Measurements from ENCODE around the gene INAVA.
"Not testable (repeated sequence)": the region's sequence is repeated elsewhere in the genome, so short reads cannot be mapped to it uniquely, and the experiment has no call there.

Gene INAVA

DNA sequence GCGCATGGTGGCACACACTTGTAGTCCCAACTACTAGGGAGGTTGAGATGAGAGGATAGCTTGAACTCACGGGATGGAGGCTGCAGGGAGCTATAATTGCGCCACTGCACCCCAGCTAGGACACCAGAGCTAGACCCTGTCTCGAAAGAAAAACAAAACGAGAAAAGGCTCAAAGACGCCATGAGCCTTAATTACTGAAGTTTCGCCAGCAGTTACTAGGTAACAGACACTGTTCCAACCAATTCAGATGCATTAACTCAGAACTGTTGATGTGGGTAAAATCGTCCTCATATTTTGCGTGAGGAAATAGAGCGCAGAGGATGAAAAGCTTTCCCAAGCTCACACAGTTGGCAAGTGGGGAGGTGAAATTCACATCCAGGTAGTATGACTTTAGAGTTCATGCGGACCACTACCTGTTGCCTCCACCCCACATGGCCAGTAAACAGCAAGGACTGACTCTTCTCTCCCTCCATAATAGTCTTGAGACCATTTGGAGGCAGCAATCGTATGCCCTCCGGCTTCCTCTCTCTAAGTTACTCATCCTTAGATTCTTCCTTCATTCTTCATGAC lies 40.1 kb downstream of the INAVA start:
- TF ChIP-seq, protein P1, sequence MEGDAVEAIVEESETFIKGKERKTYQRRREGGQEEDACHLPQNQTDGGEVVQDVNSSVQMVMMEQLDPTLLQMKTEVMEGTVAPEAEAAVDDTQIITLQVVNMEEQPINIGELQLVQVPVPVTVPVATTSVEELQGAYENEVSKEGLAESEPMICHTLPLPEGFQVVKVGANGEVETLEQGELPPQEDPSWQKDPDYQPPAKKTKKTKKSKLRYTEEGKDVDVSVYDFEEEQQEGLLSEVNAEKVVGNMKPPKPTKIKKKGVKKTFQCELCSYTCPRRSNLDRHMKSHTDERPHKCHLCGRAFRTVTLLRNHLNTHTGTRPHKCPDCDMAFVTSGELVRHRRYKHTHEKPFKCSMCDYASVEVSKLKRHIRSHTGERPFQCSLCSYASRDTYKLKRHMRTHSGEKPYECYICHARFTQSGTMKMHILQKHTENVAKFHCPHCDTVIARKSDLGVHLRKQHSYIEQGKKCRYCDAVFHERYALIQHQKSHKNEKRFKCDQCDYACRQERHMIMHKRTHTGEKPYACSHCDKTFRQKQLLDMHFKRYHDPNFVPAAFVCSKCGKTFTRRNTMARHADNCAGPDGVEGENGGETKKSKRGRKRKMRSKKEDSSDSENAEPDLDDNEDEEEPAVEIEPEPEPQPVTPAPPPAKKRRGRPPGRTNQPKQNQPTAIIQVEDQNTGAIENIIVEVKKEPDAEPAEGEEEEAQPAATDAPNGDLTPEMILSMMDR (IDR thresholded peaks at IDR 0.05; ENCODE audit: insufficient read depth, low read length, poor library complexity, severe bottlenecking), result no peak
- no peaks in the 10 kb centered on the region for H3K36me3 ChIP-seq (ENCODE audit: control insufficient read depth, insufficient read depth, low read length)
- no peaks in the 10 kb centered on the region for H3K27me3 ChIP-seq (replicated peaks; ENCODE audit: control insufficient read depth, insufficient read depth, low read length)
- DNase-seq (ENCODE audit: extremely low read depth, insufficient read length), result no peak
- no peak overlapping the region for H3K4me3 ChIP-seq (replicated peaks; ENCODE audit: low read depth, low read length)

DNA sequence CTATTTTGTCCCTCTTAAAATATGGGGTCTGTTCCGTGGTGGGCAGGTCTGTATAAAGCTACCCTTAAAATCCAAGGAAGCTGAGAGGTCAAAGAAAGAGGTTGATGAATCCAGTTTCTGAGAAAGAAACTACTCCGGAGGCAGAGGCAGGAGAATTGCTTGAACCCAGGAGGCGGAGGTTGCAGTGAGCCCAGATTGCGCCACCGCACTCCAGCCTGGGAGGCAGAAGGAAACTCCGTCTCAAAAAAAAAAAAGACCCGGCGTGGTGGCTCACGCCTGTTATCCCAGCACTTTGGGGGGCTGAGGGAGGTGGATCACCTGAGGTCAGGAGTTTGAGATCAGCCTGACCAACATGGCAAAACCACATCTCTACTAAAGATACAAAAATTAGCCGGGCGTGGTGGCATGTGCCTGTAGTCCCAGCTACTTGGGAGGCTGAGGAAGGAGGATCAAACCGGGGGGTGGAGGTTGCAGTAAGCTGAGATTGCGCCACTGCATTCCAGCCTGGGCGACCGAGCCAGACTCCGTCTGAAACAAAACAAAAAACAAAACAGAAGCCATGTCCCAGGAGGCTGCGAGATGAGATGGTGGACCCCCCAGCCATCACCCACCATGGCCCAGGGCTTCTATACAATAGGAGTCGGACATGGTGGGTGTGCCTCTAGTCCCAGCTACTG lies 40.7 kb downstream of the INAVA start:
- not testable (repeated sequence) for H3K27me3 ChIP-seq (replicated peaks; ENCODE audit: control insufficient read depth, insufficient read depth, low read length); H3K36me3 ChIP-seq (ENCODE audit: control insufficient read depth, insufficient read depth, low read length); H3K4me3 ChIP-seq (replicated peaks; ENCODE audit: low read depth, low read length); DNase-seq (ENCODE audit: extremely low read depth, insufficient read length)

DNA sequence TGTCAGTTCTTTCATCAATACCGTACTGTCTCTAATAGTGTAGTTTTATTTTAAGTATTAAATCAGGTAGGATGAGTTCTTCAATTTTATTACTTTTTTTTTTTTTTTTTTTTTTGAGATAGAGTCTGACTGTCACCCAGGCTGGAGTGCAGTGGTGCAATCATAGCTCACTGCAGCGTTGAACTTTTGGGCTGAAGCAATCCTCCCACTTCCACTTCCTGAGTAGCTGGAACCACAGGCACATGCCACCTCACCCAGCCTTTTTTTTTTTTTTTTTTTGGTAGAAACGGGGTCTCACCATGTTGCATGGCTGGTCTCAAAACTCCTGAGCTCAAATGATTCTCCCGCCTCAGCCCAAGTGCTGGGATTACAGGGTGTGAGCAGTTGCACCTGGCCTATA lies 44.3 kb downstream of the INAVA start:
- TF ChIP-seq, protein P1 (IDR thresholded peaks at IDR 0.05; ENCODE audit: insufficient read depth, low read length, poor library complexity, severe bottlenecking), result no peak
- Histone ChIP-seq H3K27me3 (replicated peaks; ENCODE audit: control insufficient read depth, insufficient read depth, low read length) (no peaks in the 10 kb centered on the region), H3K36me3 (ENCODE audit: control insufficient read depth, insufficient read depth, low read length) (no peaks in the 10 kb centered on the region), H3K4me3 (replicated peaks; ENCODE audit: low read depth, low read length) (no peak overlapping the region)
- no peak for DNase-seq (ENCODE audit: extremely low read depth, insufficient read length)

DNA sequence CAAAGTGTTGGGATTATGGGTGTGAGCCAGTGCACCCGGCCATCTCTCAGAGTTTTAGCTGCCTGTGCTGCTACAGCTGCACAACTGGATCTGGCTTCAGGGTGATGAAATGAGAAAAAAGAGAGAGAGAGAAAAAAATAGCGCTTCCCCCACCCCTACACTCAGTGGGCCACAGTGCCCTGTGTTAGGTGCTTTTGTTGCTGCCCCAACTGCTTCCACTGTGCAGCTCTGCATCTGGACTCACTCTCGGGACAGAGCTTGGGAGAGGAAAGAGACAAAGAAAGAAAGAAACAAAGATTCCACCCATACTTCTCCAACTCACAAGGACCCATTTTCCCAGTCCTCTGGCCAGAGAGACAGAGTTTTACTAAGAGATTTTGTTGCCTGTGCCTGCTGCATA lies 50.4 kb downstream of the INAVA start:
- Histone ChIP-seq H3K36me3 (ENCODE audit: control insufficient read depth, insufficient read depth, low read length) (no peaks in the 10 kb centered on the region), H3K4me3 (replicated peaks; ENCODE audit: low read depth, low read length) (no peak overlapping the region), H3K27me3 (replicated peaks; ENCODE audit: control insufficient read depth, insufficient read depth, low read length) (no peaks in the 10 kb centered on the region)
- TF ChIP-seq, protein P1 (IDR thresholded peaks at IDR 0.05; ENCODE audit: insufficient read depth, low read length, poor library complexity, severe bottlenecking), result no peak
- no peak for DNase-seq (ENCODE audit: extremely low read depth, insufficient read length)

DNA sequence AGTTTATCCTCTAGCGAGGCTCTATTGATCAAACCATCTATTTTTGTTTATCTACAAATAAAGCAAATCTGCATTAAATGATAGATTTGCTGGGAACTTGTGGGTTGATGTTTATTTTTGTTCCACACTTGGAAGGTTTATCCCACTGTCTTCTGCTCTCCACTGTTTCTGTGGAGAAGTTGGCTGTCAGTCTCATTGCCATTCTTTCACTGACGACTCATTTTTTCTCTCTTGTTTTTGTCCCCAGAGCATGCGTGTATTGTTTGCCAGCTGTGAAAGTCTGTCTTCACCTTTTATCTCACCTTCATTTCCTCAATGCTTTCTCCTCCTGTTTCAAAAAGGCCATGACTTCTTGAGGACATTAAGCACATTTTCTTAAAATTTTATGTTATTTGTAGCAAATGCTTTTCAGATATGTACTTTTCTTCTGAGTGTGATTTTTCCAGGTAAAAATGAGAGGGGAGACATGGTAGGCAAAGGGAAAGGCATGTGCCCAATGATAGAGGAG lies 52.4 kb downstream of the INAVA start:
- Histone ChIP-seq H3K27me3 (replicated peaks; ENCODE audit: control insufficient read depth, insufficient read depth, low read length) (no peaks in the 10 kb centered on the region), H3K36me3 (ENCODE audit: control insufficient read depth, insufficient read depth, low read length) (no peaks in the 10 kb centered on the region), H3K4me3 (replicated peaks; ENCODE audit: low read depth, low read length) (no peak overlapping the region)
- TF ChIP-seq, protein P1 (IDR thresholded peaks at IDR 0.05; ENCODE audit: insufficient read depth, low read length, poor library complexity, severe bottlenecking), result no peak
- DNase-seq (ENCODE audit: extremely low read depth, insufficient read length), result no peak

DNA sequence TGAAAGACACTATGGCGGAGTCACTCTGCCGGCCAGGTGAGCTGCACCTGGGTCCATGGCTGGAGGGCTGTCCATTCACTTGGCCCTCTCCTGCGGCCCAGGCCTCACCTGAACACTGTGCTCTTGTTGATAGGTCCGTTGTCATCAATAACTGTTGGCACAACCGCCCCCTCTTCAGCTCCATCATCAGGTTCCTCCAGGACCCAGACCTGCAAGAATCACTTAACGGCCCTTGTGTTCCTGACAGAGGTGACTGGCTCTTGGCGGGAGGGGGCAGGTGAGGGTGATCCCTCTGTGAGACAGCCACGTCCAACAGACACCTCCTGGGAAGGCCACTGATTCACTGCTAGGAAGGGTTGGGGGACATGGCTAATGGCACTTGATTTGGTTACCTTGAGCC lies 54.9 kb downstream of the INAVA start:
- Histone ChIP-seq H3K36me3 (ENCODE audit: control insufficient read depth, insufficient read depth, low read length) (no peaks in the 10 kb centered on the region), H3K4me3 (replicated peaks; ENCODE audit: low read depth, low read length) (no peak overlapping the region), H3K27me3 (replicated peaks; ENCODE audit: control insufficient read depth, insufficient read depth, low read length) (no peaks in the 10 kb centered on the region)
- no peak for DNase-seq (ENCODE audit: extremely low read depth, insufficient read length)
- TF ChIP-seq, protein P1 (IDR thresholded peaks at IDR 0.05; ENCODE audit: insufficient read depth, low read length, poor library complexity, severe bottlenecking), result no peak
